ENCODE measurements around the gene ARAF. TPM values are rescaled to one million over a fixed set of nuclear protein-coding genes. Genes with fewer than 3 reads are reported as not detected.

The ARAF gene
- total RNA-seq, 1 experiment from 2014 or later = 35.4 TPM

- Histone ChIP-seq H3K4me2 (ENCODE audit: low read length) (no peak overlapping the region), H4K20me1 (ENCODE audit: insufficient read depth) (no peaks in the 10 kb centered on the region), H3K79me2 (ENCODE audit: insufficient read depth, low read length) (no peaks in the 10 kb centered on the region), H3K4me3 (replicated peaks in 1 of 2; ENCODE audit: low read depth in 1 of 2, low read length in 2 of 2) (no peak overlapping the region), H3K36me3 (ENCODE audit: control insufficient read depth in 1 of 2, insufficient read depth in 2 of 2, low read length in 2 of 2) (0 out of 4 replicates have a peak, but pooled peaks cover 0 to 2% of the 10 kb centered on the region in 2 experiments), H3K4me1 (ENCODE audit: control insufficient read depth in 1 of 2, insufficient read depth in 2 of 2, low read length in 2 of 2) (peaks cover 3 to 27% of the 10 kb centered on the region in 2 experiments; a peak in 2 of 4 replicates), H3K27me3 (ENCODE audit: insufficient read depth, low read length) (no peaks in the 10 kb centered on the region), H3K9me3 (ENCODE audit: control insufficient read depth in 1 of 2, insufficient read depth in 1 of 2, low read depth in 1 of 2, low read length in 2 of 2) (no peaks in the 10 kb centered on the region), H3K9ac (ENCODE audit: low read length) (no peak overlapping the region), H2AFZ (ENCODE audit: low read depth, low read length, poor library complexity, severe bottlenecking) (no peak overlapping the region), H3K27ac (ENCODE audit: low read depth, low read length) (no peak overlapping the region), H3K9me2 (ENCODE audit: insufficient read depth) (no peaks in the 10 kb centered on the region)
- no peak for ATAC-seq
- intact Hi-C loops (cut with micrococcal nuclease) = no loop called here
- CTCF ChIA-PET = no interaction called here
- POLR2A ChIA-PET = no interaction called here
- BruUV-seq (replicated peaks) = no TSS peak
- DNase-seq (ENCODE audit: low read depth, low spot score) = no peak
- RAD21 ChIA-PET (ENCODE audit: low non-redundant PET in 1 of 2, low total read pairs in 2 of 2, uncharacterized antibody in 2 of 2, unreplicated experiment in 2 of 2) = no interaction called here
- no peak for TF ChIP-seq CEBPB (IDR thresholded peaks at IDR 0.05; ENCODE audit: low read depth)
- TF ChIP-seq CTCF (IDR thresholded peaks at IDR 0.05 in 2 of 3, conservative IDR thresholded peaks at IDR 0.05 in 1 of 3; ENCODE audit: borderline replicate concordance in 1 of 3, insufficient read depth in 1 of 3, low read depth in 2 of 3, low read length in 2 of 3) = no peak
- no peak for TF ChIP-seq CBX3 (IDR thresholded peaks at IDR 0.05; ENCODE audit: low read depth)
- TF ChIP-seq EZH2 (IDR thresholded peaks at IDR 0.05) = no peak
- no peak for TF ChIP-seq TCF7L2 (IDR thresholded peaks at IDR 0.05; ENCODE audit: borderline replicate concordance, extremely low read depth, insufficient read depth, insufficient read length)
- no peak for TF ChIP-seq YY1 (IDR thresholded peaks at IDR 0.05; ENCODE audit: extremely low read depth, insufficient replicate concordance, low read depth, low read length)
- TF ChIP-seq POLR2AphosphoS5 (IDR thresholded peaks at IDR 0.05; ENCODE audit: low read depth, low read length) = no peak
- no peak for TF ChIP-seq JUND (IDR thresholded peaks at IDR 0.05)
- TF ChIP-seq SRF (IDR thresholded peaks at IDR 0.05; ENCODE audit: low read depth) = no peak
- no peak for TF ChIP-seq FOSL1 (IDR thresholded peaks at IDR 0.05; ENCODE audit: low read depth)
- TF ChIP-seq ZBTB33 (IDR thresholded peaks at IDR 0.05; ENCODE audit: extremely low read depth, insufficient replicate concordance, low read length) = no peak
- no peak for TF ChIP-seq ZNF274 (IDR thresholded peaks at IDR 0.05; ENCODE audit: low read depth, low read length)
- TF ChIP-seq REST (IDR thresholded peaks at IDR 0.05; ENCODE audit: low read depth) = no peak
- no peak for TF ChIP-seq MAX (IDR thresholded peaks at IDR 0.05)
- TF ChIP-seq SIN3A (IDR thresholded peaks at IDR 0.05; ENCODE audit: low read depth) = no peak
- no peak for TF ChIP-seq ZFX (IDR thresholded peaks at IDR 0.05)
- no peak for TF ChIP-seq RAD21 (IDR thresholded peaks at IDR 0.05; ENCODE audit: low read depth)
- no peak for TF ChIP-seq EZH2phosphoT487 (IDR thresholded peaks at IDR 0.05; ENCODE audit: borderline replicate concordance)
- no peak for TF ChIP-seq EGR1 (IDR thresholded peaks at IDR 0.05; ENCODE audit: low read depth)
- no peak for TF ChIP-seq POLR2A (IDR thresholded peaks at IDR 0.05; ENCODE audit: borderline replicate concordance, extremely low read depth, insufficient read depth, insufficient read length)
Measured at GRCh38 chrX:47573341-47574075, 12.5 kb downstream of the ARAF start.

Measured in HCT116 (cell line).